NB4 (cell line): ENCODE measurements around the gene PRR7.

Source experiments
- MYC ChIP-seq: IDR thresholded peaks from 2 replicates; pipeline ENCODE4 v1.6.1; 2011; ENCODE audit warnings: low read depth, low read length
- POLR2A ChIP-seq: IDR thresholded peaks from 2 replicates; pipeline ENCODE4 v1.6.1; 2011; ENCODE audit warnings: mild to moderate bottlenecking; ENCODE audit not compliant: insufficient read length; ENCODE audit errors: extremely low read depth
- TF ChIP-seq, protein P1 (sequence below): IDR thresholded peaks from one replicate; pipeline ENCODE4 v1.5.1; 2012; ENCODE audit warnings: low read depth, low read length
- TF ChIP-seq, protein P2 (sequence below): IDR thresholded peaks from 2 replicates; pipeline ENCODE4 v1.6.1; 2011; ENCODE audit warnings: low read depth, low read length

DNA sequence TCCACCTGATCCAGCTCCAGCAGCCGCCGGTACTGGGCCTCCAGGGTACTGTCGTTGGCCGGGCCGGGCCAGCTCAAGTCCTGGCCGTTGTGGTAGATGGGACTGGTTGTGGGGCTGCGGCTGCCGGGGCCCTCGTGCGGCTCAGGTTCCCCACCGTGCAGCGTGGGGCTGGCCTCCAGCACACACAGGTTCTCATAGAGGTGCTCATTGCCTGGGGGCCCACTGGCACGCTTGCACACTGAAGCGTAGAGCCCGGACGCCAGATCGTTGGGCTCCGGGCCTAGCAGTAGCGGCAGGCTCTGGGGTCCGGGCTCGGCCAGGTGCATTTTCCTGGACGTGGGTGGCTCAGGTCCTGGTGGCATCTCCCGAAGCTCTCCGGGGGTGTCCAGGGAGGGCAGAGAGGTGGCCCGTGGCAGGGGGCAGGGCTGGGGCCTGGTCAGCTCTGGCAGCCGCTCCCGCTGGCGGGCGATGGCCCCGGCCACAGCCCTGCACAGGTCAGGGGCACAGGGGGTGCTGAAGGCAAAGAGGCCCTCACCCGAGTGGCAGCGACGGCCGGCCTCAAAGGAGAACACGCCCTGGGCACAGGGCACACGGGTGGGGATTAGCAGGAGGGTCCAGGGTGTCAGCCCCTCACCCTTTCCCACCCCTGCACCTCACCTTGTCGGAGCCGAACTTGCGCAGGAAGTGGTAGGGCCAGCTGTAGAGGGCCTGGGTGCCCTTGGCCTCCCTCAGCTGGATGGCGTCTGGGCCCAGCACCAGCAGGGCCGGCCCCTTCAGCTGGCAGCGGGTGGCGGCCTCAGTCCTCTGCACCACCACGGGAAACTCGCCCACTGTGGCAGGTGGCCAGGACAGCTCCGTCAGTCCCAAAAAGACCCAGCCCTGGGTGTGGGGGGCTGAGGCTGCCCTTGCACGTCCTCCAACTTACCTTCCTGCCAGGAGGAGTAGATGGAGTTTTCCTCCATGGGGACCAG is 57.8 kb downstream of the PRR7 start:
- TF ChIP-seq, protein P1, sequence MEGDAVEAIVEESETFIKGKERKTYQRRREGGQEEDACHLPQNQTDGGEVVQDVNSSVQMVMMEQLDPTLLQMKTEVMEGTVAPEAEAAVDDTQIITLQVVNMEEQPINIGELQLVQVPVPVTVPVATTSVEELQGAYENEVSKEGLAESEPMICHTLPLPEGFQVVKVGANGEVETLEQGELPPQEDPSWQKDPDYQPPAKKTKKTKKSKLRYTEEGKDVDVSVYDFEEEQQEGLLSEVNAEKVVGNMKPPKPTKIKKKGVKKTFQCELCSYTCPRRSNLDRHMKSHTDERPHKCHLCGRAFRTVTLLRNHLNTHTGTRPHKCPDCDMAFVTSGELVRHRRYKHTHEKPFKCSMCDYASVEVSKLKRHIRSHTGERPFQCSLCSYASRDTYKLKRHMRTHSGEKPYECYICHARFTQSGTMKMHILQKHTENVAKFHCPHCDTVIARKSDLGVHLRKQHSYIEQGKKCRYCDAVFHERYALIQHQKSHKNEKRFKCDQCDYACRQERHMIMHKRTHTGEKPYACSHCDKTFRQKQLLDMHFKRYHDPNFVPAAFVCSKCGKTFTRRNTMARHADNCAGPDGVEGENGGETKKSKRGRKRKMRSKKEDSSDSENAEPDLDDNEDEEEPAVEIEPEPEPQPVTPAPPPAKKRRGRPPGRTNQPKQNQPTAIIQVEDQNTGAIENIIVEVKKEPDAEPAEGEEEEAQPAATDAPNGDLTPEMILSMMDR, result no peak
- TF ChIP-seq POLR2A, result no peak
- TF ChIP-seq, protein P2, sequence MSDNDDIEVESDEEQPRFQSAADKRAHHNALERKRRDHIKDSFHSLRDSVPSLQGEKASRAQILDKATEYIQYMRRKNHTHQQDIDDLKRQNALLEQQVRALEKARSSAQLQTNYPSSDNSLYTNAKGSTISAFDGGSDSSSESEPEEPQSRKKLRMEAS, result no peak
- TF ChIP-seq MYC, result no peak
